Gastroesophageal sphincter (tissue), 3 donors: ENCODE data around the gene METTL26.

ENCODE experiments used
- CTCF ChIP-seq, 4 experiments: fragments of 200-600 bp in 2 of 4; fragments of 450-650 bp in 2 of 4; sonication (generic) in 1 of 4; IDR thresholded peaks; one replicate each; pipeline ENCODE4 v1.5.1; 2017 to 2019; ENCODE audit warnings: antibody characterized with exemption in 4 of 4, mild to moderate bottlenecking in 2 of 4, moderate library complexity in 2 of 4
- POLR2AphosphoS5 ChIP-seq: sonication (generic); formaldehyde crosslinking; IDR thresholded peaks from one replicate; pipeline ENCODE4 v1.6.1; 2017; ENCODE audit warnings: antibody characterized with exemption

GRCh38 chr16:633336-634050 lies 2.6 kb downstream of the METTL26 start:
- TF ChIP-seq CTCF (IDR thresholded peaks at IDR 0.05) (no peak), POLR2AphosphoS5 (no peak)
